ENCODE results near the gene GANAB.

- no peak for TF ChIP-seq EZH2phosphoT487 (IDR thresholded peaks at IDR 0.05; ENCODE audit: unreplicated experiment)
- TF ChIP-seq CTCF (conservative IDR thresholded peaks at IDR 0.05; ENCODE audit: low read depth in 2 of 2): no peak
- TF ChIP-seq POLR2AphosphoS5 (IDR thresholded peaks at IDR 0.05; ENCODE audit: low read depth): no peak
- TF ChIP-seq ETS1 (IDR thresholded peaks at IDR 0.05): no peak
- TF ChIP-seq REST (IDR thresholded peaks at IDR 0.05; ENCODE audit: unreplicated experiment): no peak
- TF ChIP-seq EZH2 (IDR thresholded peaks at IDR 0.05; ENCODE audit: low read depth, unreplicated experiment): no peak
- no peak for TF ChIP-seq CREB1 (CRISPR knock-in tag; IDR thresholded peaks at IDR 0.05; ENCODE audit: low read depth)
- TF ChIP-seq JUNB (IDR thresholded peaks at IDR 0.05; ENCODE audit: unreplicated experiment): no peak
- TF ChIP-seq ZNF331 (CRISPR knock-in tag; IDR thresholded peaks at IDR 0.05; ENCODE audit: low read depth): no peak
- TF ChIP-seq ZNF114 (CRISPR knock-in tag; IDR thresholded peaks at IDR 0.05): no peak
- no peak for TF ChIP-seq NANOG (IDR thresholded peaks at IDR 0.05; ENCODE audit: borderline replicate concordance)
Observed at GRCh38 chr11:62607714-62608113, 38.7 kb downstream of the GANAB start.

All from GM23338 (cell line).